Thyroid gland (tissue), 4 donors: ENCODE data around the gene C2CD2. TPM values are rescaled to one million over a fixed set of nuclear protein-coding genes. Genes with fewer than 3 reads are reported as not detected.

Source experiments
- DNase-seq, 2 donors: peaks; one replicate each; pipeline ENCODE4 v3.0.0-alpha.2; 2019
- H3K27ac ChIP-seq, 3 donors: fragments of 200-600 bp; sonication (generic); 1 replicate in 2 of 3; 2 replicates in 1 of 3; pipeline ENCODE4 v1.5.1; 2016 to 2019; ENCODE audit warnings: mild to moderate bottlenecking in 1 of 3, moderate library complexity in 1 of 3
- H3K27me3 ChIP-seq: fragments of 200-600 bp; sonication (generic); one replicate; pipeline ENCODE4 v1.5.1; 2019
- H3K36me3 ChIP-seq, 2 donors: fragments of 200-600 bp; sonication (generic); one replicate each; pipeline ENCODE4 v1.5.1; 2016 to 2019
- H3K4me1 ChIP-seq, 2 donors: fragments of 200-600 bp; sonication (generic); one replicate each; pipeline ENCODE4 v1.5.1; 2017 to 2019
- H3K4me3 ChIP-seq, 3 donors: fragments of 200-600 bp; sonication (generic); replicated peaks in 1 of 3; 1 replicate in 2 of 3; 2 replicates in 1 of 3; pipeline ENCODE4 v1.5.1; 2016; ENCODE audit warnings: mild to moderate bottlenecking in 1 of 3
- H3K9me3 ChIP-seq: fragments of 200-600 bp; sonication (generic); one replicate; pipeline ENCODE4 v1.5.1; 2017
- POLR2A ChIP-seq, 2 donors: fragments of 450-650 bp; IDR thresholded peaks; one replicate each; pipeline ENCODE4 v1.6.1; 2017; ENCODE audit warnings: antibody characterized with exemption in 2 of 2, mild to moderate bottlenecking in 2 of 2, moderate library complexity in 1 of 2
- WGBS, 2 donors: methylation state at CpG; one replicate each; pipeline ENCODE4 v1.1.5; 2017; 5-methylcytosine and 5-hydroxymethylcytosine counted together
- intact Hi-C: fragments of 100-400 bp; cut with DNase I; formaldehyde crosslinking; loops from one replicate; pipeline ENCODE4 v1.15.1; 2023
- small RNA-seq: library from RNA; depleted of rRNA; stranded (forward); fragments of <200 nt; gene quantifications from one replicate; pipeline ENCODE3, GENCODE V24; 2016
- total RNA-seq, 4 donors: library from RNA; depleted of rRNA; stranded (reverse); fragments of >200 nt; gene quantifications; one replicate each; pipeline ENCODE4 v1.2.3, GENCODE V29; 2016
- TF ChIP-seq, protein P1 (sequence below), 6 experiments: fragments of 200-600 bp in 3 of 6; fragments of 450-650 bp in 3 of 6; sonication (generic) in 3 of 6; IDR thresholded peaks; one replicate each; pipeline ENCODE4 v1.5.1; 2016 to 2019; ENCODE audit warnings: antibody characterized with exemption in 6 of 6, mild to moderate bottlenecking in 2 of 6, inconsistent platforms in 1 of 6, moderate library complexity in 1 of 6

C2CD2 gene
- total RNA-seq, 4 donors from 2014 or later = 12.7 to 22.7 (median 20.0) TPM

DNA sequence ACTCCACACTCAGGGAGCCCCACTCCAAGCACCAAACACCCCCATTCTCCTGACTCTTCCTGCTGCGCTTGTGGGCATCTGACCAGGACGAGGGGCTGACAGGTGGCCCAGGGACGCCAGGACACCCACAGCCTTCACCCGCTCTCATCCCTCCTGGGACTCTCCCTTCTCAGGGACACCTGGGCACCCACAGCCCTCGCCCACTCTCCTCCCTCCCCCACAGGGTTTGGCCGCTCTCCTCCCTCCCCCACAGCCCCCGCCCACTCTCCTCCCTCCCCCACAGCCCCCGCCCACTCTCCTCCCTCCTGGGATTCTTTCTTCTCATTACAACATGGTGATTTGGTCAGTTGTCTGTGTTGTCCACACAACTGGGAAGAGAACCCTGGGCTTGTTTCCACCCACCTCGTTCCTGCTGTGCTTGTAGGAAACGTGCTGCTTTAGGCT is 118.1 kb downstream of the C2CD2 start:
- Histone ChIP-seq H3K9me3 (no peaks in the 10 kb centered on the region), H3K27ac (no peak overlapping the region), H3K4me3 (no peak overlapping the region), H3K36me3 (peaks cover 10 to 15% of the 10 kb centered on the region in 2 donors), H3K27me3 (no peaks in the 10 kb centered on the region), H3K4me1 (no peaks in the 10 kb centered on the region)
- TF ChIP-seq, protein P1, sequence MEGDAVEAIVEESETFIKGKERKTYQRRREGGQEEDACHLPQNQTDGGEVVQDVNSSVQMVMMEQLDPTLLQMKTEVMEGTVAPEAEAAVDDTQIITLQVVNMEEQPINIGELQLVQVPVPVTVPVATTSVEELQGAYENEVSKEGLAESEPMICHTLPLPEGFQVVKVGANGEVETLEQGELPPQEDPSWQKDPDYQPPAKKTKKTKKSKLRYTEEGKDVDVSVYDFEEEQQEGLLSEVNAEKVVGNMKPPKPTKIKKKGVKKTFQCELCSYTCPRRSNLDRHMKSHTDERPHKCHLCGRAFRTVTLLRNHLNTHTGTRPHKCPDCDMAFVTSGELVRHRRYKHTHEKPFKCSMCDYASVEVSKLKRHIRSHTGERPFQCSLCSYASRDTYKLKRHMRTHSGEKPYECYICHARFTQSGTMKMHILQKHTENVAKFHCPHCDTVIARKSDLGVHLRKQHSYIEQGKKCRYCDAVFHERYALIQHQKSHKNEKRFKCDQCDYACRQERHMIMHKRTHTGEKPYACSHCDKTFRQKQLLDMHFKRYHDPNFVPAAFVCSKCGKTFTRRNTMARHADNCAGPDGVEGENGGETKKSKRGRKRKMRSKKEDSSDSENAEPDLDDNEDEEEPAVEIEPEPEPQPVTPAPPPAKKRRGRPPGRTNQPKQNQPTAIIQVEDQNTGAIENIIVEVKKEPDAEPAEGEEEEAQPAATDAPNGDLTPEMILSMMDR (IDR thresholded peaks at IDR 0.05) = no peak
- no peak for TF ChIP-seq POLR2A (IDR thresholded peaks at IDR 0.05)
- intact Hi-C loops = no loop called here
- DNase-seq = no peak
- WGBS, 2 donors = 86 to 87% methylated on average over 10 of the region's 10 CpGs

Small RNA genes lying within 50 kb of the gene (small RNA-seq; reads per million reads assigned to genes)
- not detected for gene RF00334

Other genes starting within 250 kb of the C2CD2 start
- 10 to 100 TPM; 15.3 to 24.7 (median 22.6) TPM for gene RIPK4, start 187.0 kb downstream of the C2CD2 start, total RNA-seq
- 10 to 100 TPM in 1 of 4 donors, 1 to 10 TPM in 3; 4.7 to 12.3 (median 7.3) TPM for gene PRDM15, start 74.7 kb downstream of the C2CD2 start, total RNA-seq
- gene ZBTB21, start 56.3 kb upstream of the C2CD2 start, total RNA-seq = 10 to 100 TPM; 16.3 to 33.5 (median 18.6) TPM
- not detected for gene UMODL1, start 117.3 kb upstream of the C2CD2 start, total RNA-seq